ENCODE measurements around the gene CCDC124.

CCDC124 gene

DNA sequence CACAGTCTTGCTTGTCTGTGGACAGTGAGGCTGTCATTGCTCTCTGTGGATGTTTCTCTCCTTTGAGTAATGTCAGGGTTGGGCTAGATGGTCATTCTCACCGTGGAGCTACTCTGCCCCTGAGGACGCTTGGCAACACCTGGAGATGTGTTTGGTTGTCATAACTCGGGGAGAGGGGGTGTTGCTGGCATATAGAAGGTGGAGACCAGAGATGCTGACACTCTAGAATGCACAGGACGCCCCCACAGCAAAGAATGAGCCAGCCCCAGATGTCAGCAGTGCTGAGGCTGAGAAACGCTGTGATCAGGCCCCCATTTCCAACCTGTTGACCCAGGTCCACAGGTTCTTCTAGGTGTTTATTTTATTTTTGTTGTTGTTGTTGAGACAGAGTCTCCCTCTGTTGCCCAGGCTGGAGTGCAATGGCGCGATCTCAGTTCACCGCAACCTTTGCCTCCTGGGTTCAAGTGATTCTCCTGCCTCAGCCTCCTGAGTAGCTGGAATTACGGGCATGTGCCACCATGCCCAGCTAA is 4.6 kb downstream of the CCDC124 start:
- DNase-seq: no peak

GRCh38 chr19:17938092-17938845 is 5.5 kb downstream of the CCDC124 start:
- peak; percentile 86 for DNase-seq

DNA sequence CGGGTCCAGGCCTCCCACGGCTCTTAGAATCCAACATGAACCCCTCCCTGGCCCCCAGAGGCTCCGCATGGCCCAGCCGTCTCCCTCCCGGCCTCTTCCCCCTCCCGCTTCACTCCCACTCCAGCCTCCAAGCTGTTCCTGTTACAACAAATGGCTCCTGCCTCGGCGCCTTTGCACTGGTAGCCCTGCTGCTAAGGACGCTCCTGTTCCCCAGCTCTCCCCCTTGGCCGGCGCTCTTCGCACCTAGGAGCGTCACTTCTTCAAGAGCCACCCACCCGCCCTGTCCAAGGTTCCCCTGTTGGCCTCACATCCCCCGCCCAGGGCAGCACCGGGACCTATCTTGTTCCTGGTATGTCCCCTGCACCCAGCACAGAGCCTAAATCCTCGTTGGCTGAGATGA is 9.4 kb downstream of the CCDC124 start:
- no peak for DNase-seq

DNA sequence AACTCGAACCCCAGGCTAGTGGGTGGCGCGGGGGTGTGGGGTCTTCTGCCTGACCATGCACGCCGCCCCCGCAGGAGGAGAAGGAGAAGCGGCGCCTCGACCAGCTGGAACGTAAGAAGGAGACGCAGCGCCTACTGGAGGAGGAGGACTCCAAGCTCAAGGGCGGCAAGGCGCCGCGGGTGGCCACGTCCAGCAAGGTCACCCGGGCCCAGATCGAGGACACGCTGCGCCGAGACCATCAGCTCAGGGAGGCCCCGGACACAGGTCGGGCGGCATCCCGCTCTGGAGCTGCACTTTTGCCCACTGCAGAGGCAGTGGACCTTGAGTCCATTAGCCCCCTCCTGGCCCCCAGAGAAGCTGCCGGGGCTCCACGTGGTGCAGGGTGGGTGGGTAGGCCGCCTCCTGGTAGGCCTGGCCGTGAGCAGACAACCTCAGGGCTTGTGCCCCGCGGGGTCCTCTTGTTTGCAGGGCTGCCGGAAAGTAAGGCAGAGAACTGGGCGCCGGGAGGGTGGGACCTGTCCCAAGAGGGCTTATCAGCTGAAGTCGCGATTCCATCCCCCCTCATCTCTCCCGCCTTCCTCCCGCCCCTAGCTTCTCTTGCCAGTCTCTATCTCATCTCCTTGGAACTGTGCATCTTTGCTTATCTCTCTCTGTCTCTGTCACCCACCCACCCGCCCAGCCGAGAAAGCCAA is 9.9 kb downstream of the CCDC124 start:
- DNase-seq: no peak

- DNase-seq: no peak
These were observed 10.7 kb downstream of the CCDC124 start for GRCh38 chr19:17943274-17944221.

- no peak for DNase-seq
These were observed 11.5 kb downstream of the CCDC124 start for GRCh38 chr19:17944301-17944700.

DNA sequence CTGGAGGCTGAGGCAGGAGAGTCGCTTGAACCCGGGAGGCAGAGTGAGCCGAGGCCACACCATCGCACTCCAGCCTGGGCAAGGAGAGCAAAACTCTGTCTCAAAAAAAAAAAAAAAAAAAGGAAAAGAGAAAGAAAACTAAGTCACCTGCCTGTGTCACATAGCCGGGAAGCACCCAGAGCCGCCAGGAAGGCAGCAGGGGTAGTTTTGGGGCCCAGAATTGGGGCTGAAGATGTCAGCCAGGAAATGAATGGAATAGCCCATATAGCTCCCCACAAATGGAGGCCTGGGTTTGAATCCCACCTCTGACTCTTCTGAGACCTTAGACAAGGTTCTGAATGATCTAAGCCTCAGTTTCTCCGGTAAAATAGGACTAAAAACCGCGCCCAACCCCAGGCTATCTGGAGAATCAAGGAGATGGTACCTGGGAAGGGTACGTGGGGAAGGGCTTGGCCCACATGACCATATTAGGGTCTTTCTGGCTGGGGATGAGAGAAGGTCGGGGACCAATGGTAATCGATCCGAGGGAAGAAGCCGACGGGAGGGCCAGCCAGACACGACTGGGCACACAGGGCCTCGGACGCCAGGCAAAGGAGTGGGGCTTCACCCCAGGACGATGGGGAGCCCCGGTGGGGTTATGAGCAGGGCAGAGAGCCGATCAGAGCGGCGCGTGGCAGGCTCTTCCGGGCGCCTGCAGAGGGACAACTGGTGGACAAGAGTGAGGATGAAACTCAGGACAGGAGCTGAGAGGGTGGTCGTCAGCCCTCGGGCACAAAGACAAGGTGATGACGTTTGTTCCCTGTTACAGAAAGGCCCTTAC is 14.4 kb downstream of the CCDC124 start:
- peak; percentile 50 for DNase-seq

- peak; percentile 96 for DNase-seq
These were observed 15.1 kb downstream of the CCDC124 start for GRCh38 chr19:17947815-17948513.

DNA sequence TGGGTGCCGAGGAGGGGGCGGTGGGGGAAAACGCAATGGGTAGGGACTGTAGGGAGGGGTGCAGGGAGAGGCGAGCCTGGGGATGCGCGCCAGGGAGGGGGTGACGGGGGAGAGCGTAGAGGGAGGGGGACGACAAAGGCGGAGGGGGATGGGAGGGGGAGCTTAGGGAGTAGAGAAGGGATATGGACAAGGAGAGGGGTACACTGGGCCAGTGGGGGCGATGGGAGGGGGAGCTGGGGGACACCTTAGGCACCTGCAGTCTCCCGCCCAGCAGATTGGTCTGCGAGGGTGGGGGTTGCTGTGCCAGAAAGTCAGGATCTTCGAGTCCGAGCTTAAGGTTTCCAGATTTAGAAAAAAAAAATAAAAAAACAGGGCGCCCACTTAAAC is 15.7 kb downstream of the CCDC124 start:
- no peak for DNase-seq

GRCh38 chr19:17948931-17949930 is 16.4 kb downstream of the CCDC124 start:
- DNase-seq: peak; percentile 25

GRCh38 chr19:17949956-17950309 is 17.1 kb downstream of the CCDC124 start:
- DNase-seq: no peak

DNA sequence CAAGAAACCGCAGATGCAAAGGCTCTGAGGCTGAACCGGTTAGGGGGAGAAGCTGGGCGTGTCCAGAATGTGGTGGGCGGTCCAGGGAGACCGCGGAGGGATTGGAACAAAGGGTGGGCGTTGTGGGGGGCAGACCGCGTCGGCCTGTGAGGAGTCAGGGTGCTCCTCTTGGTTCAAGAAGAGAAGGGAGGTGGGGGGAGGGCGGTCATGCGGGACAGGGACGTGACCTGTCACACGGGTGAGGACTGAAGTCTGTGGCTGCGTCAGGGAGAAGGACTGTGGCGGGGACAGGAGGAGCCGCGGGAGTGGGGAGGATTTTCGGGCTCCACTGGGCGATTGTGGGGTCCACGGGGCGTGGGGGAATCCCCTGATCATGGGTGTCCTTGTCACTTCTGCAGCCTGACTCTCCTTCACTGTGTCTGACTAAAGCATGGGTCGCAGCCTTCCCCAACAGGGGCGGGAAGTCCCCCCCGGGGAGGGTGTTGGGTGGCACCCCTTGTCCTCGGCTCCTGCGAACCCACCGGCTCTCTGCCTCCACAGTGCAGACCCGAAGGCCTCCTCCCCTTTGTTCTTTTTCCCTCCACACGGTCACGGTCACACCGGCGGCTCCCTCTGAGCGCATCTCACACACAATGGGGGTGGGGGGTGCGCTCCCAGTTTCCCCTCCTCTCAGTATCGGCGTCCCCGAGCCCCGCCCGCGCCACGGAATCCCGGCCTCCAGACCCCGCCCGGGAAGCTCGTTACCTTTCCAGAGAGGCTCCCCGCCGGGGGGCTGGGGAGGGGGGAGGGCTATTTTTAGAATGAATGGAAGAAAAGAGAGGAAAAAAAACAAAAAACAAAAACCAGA is 17.7 kb downstream of the CCDC124 start:
- DNase-seq: peak; percentile 74

GRCh38 chr19:17951157-17951989 is 18.6 kb downstream of the CCDC124 start:
- DNase-seq: peak; percentile 15

DNA sequence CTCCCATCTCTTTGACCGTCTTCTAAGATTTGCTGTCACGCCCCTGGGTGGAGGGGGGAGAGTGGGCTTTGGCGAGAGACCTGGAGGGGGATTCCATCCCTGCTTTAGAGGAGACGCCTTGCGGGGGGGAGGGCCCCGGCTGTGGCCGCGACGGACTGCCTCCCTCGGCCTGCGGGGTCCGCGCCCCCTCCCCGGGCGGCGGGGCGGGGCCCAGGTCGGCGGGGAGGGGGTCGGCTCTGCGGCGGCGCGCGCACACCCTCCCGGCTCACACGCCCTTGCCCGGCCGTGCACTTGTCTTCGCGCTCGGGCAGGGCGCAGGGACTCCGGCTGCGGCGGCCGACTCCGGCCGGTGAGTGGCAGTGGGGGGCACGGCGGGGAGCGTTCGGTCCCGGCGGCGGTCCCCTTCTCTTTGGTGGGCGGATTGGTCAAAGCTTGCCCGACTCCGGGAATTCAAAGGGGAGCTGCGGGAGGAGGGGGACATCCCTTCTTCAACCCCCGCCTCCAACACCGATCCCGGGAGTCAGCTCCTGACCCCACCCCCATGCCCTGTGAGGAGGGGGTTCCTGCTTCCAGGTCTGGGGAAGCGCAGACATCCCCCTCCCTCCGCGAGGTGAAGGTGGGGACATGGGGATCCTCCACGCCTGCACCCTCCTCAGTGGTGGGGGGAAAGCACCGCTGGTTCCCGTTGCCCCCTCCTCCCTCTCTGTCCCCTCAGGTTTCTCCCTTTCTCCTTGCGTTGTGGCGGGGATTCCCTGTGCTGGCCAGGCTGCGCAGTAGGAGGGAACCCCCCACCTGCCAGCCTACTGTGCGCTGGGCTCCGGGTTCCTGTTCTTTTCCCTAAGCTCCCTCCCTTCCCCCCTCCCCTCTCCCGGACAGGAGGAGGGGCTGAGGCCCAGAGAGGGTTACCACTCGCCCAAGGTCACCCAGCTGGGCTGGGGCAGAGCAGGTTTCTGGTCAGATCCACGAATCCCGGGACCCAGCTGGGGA is 19.5 kb downstream of the CCDC124 start:
- peak; percentile 36 for DNase-seq

GRCh38 chr19:17953316-17953801 is 20.5 kb downstream of the CCDC124 start:
- DNase-seq: no peak

DNA sequence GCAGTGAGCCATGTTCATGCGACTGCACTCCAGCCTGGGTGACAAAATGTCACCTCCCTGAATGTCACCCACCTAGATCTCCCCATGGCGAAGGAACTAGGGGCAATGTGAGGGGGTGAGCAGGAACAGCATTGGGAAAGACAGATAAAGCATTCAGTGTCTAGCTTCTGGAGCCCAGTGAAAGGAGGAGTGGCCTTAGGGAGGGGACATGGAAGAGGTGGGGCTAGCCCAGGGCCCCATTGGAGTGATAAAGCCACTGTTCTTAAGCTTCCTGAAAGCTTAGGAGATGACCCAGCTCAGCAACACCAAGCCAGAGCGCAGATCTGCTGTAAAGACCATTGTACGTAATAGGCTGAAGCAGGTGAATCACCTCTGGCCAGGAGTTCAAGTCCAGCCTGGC is 21.1 kb downstream of the CCDC124 start:
- no peak for DNase-seq

DNA sequence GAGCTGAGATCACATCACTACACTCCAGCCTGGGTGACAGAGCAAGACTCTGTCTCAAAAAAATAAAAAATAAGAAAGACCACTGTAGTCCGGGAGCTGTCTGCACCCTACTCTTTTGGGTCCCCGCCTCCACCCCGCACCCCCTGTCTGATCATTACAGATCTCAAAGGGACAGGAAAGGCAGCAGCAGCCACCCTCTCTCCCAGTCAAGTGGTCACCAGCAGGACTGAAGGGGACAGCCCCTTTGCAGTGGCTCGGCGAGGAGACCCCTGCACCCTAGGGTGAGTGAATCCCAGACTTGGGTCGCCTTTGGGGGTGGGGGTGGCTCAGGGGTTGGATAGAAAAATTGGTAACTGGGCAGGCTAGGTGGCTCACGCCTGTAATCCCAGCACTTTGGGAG is 21.6 kb downstream of the CCDC124 start:
- DNase-seq: no peak
